Endothelial cell (in vitro differentiated cells): ENCODE results near the gene FBH1. TPM values are rescaled to one million over a fixed set of nuclear protein-coding genes. Genes with fewer than 3 reads are reported as not detected.

Experiments
- DNase-seq: peaks from one replicate; pipeline ENCODE4 v3.0.0; 2021; ENCODE audit warnings: low spot score
- H3K27ac Mint-ChIP-seq: one replicate; pipeline ENCODE4 v1.8.0; 2021; ENCODE audit warnings: mixed read lengths, inconsistent platforms; ENCODE audit not compliant: unreplicated experiment
- H3K27me3 Mint-ChIP-seq: one replicate; pipeline ENCODE4 v1.8.0; 2021; ENCODE audit warnings: mild to moderate bottlenecking, moderate library complexity, mixed read lengths, inconsistent platforms; ENCODE audit not compliant: unreplicated experiment
- H3K36me3 Mint-ChIP-seq: one replicate; pipeline ENCODE4 v1.8.0; 2021; ENCODE audit warnings: mild to moderate bottlenecking, low read depth, mixed read lengths, inconsistent platforms; ENCODE audit not compliant: unreplicated experiment
- H3K4me1 Mint-ChIP-seq: one replicate; pipeline ENCODE4 v1.8.0; 2021; ENCODE audit warnings: mild to moderate bottlenecking, mixed read lengths, inconsistent platforms; ENCODE audit not compliant: unreplicated experiment
- H3K4me3 Mint-ChIP-seq: one replicate; pipeline ENCODE4 v1.8.0; 2021; ENCODE audit warnings: mild to moderate bottlenecking, mixed read lengths, inconsistent platforms; ENCODE audit not compliant: unreplicated experiment
- H3K9me3 Mint-ChIP-seq: one replicate; pipeline ENCODE4 v1.8.0; 2021; ENCODE audit warnings: mixed read lengths, inconsistent platforms; ENCODE audit not compliant: unreplicated experiment
- CTCF ChIP-seq: fragments of 200-600 bp; sonication (generic); IDR thresholded peaks from one replicate; pipeline ENCODE4 v1.5.0; 2021; ENCODE audit warnings: antibody characterized with exemption; ENCODE audit not compliant: unreplicated experiment
- total RNA-seq: library from RNA; stranded (reverse); fragmentation: NEBNext Ultra II Directional; extraction: Animal tissue kit (Norgen Biotek cat#: 25700); gene quantifications from one replicate; pipeline ENCODE4 v1.2.1, GENCODE V29; 2021; ENCODE audit not compliant: unreplicated experiment

Gene FBH1
- total RNA-seq, 1 donor from 2014 or later: 95.2 TPM

- H3K27me3 Mint-ChIP-seq: peaks cover 4% of the 10 kb centered on the region
- no peak overlapping the region for H3K4me3 Mint-ChIP-seq
- peaks cover 26% of the 10 kb centered on the region for H3K36me3 Mint-ChIP-seq
- no peak for DNase-seq
- H3K9me3 Mint-ChIP-seq: no peaks in the 10 kb centered on the region
- H3K27ac Mint-ChIP-seq: no peak overlapping the region
- no peak for TF ChIP-seq CTCF
- no peaks in the 10 kb centered on the region for H3K4me1 Mint-ChIP-seq
Observed at GRCh38 chr10:5929442-5929841, 39.4 kb downstream of the FBH1 start.

DNA sequence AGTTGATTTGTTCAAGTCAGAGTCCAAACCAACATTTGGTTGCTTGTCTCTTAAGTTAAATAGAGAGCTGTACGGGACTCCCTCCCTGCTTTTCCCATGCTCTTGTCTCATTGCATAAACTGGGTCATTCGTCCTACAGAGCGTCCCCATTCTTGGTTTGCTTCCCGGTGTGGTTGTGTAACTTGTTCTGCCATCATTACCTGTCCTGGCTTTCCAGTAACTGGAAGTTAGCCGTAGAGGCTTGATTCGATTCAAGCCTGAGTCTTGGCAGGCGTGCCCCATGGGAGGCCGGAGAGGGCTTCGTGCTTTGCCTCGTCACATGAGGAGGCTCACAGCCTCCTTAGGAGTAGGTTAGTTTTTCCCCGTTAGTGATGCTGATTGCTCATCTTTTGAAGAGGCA, 40.2 kb downstream of the FBH1 start:
- no peak for DNase-seq
- H3K36me3 Mint-ChIP-seq: peaks cover 19% of the 10 kb centered on the region
- H3K9me3 Mint-ChIP-seq: no peaks in the 10 kb centered on the region
- H3K27ac Mint-ChIP-seq: no peak overlapping the region
- H3K27me3 Mint-ChIP-seq: peaks cover 4% of the 10 kb centered on the region
- no peak overlapping the region for H3K4me3 Mint-ChIP-seq
- no peak for TF ChIP-seq CTCF
- no peaks in the 10 kb centered on the region for H3K4me1 Mint-ChIP-seq

GRCh38 chr10:5932345-5932744, 42.3 kb downstream of the FBH1 start:
- Mint-ChIP-seq H3K9me3 (no peaks in the 10 kb centered on the region), H3K36me3 (peaks cover 24% of the 10 kb centered on the region), H3K27me3 (peaks cover 6% of the 10 kb centered on the region), H3K4me3 (no peak overlapping the region), H3K27ac (no peak overlapping the region), H3K4me1 (no peaks in the 10 kb centered on the region)
- no peak for DNase-seq
- no peak for TF ChIP-seq CTCF

- TF ChIP-seq CTCF: no peak
- Mint-ChIP-seq H3K27ac (no peak overlapping the region), H3K27me3 (peaks cover 4% of the 10 kb centered on the region), H3K4me3 (peak overlapping the region; percentile 24), H3K9me3 (no peaks in the 10 kb centered on the region), H3K4me1 (no peaks in the 10 kb centered on the region), H3K36me3 (peaks cover 37% of the 10 kb centered on the region)
- no peak for DNase-seq
Observed at GRCh38 chr10:5933909-5934546, 44.0 kb downstream of the FBH1 start.

- TF ChIP-seq CTCF: no peak
- no peak for DNase-seq
- H3K9me3 Mint-ChIP-seq: no peaks in the 10 kb centered on the region
- peaks cover 7% of the 10 kb centered on the region for H3K27me3 Mint-ChIP-seq
- no peak overlapping the region for H3K27ac Mint-ChIP-seq
- no peak overlapping the region for H3K4me3 Mint-ChIP-seq
- peaks cover 37% of the 10 kb centered on the region for H3K36me3 Mint-ChIP-seq
- H3K4me1 Mint-ChIP-seq: peaks cover under 1% of the 10 kb centered on the region
Observed at GRCh38 chr10:5935628-5936027, 45.6 kb downstream of the FBH1 start.
